Gastrocnemius medialis (tissue), 4 donors: ENCODE data around the gene MT1B.

ENCODE experiments used
- POLR2A ChIP-seq, 2 donors: fragments of 450-650 bp; IDR thresholded peaks; one replicate each; pipeline ENCODE4 v1.6.1; 2017; ENCODE audit warnings: antibody characterized with exemption in 2 of 2, mild to moderate bottlenecking in 2 of 2, moderate library complexity in 2 of 2
- TF ChIP-seq, protein P1 (sequence below), 5 experiments: fragments of 450-650 bp in 3 of 5; fragments of 200-600 bp in 2 of 5; sonication (generic) in 2 of 5; IDR thresholded peaks in 4 of 5; conservative IDR thresholded peaks in 1 of 5; 1 replicate in 4 of 5; 2 replicates in 1 of 5; pipeline ENCODE4 v1.5.1; 2016 to 2019; ENCODE audit warnings: antibody characterized with exemption in 5 of 5, mild to moderate bottlenecking in 3 of 5, moderate library complexity in 3 of 5

DNA sequence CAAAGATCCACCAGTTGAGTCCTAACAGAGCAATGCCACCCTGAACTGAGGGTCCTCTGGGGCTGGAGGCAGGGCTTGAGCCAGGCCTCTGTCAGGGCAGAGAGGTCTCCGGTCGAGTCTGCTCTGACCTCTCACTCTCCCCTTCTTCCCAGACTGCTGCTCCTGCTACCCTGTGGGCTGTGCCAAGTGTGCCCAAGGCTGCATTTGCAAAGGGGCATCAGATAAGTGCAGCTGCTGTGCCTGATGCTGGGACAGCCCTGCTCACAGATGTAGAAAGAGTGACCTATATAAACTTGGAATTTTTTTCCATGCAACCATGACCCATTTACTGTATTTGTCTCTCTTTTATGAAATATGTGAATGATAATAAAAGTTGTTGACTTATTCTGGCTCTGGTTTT is 2.4 kb upstream of the MT1B start:
- no peak for TF ChIP-seq POLR2A (IDR thresholded peaks at IDR 0.05)
- TF ChIP-seq, protein P1, sequence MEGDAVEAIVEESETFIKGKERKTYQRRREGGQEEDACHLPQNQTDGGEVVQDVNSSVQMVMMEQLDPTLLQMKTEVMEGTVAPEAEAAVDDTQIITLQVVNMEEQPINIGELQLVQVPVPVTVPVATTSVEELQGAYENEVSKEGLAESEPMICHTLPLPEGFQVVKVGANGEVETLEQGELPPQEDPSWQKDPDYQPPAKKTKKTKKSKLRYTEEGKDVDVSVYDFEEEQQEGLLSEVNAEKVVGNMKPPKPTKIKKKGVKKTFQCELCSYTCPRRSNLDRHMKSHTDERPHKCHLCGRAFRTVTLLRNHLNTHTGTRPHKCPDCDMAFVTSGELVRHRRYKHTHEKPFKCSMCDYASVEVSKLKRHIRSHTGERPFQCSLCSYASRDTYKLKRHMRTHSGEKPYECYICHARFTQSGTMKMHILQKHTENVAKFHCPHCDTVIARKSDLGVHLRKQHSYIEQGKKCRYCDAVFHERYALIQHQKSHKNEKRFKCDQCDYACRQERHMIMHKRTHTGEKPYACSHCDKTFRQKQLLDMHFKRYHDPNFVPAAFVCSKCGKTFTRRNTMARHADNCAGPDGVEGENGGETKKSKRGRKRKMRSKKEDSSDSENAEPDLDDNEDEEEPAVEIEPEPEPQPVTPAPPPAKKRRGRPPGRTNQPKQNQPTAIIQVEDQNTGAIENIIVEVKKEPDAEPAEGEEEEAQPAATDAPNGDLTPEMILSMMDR (IDR thresholded peaks at IDR 0.05 in 4 of 5, conservative IDR thresholded peaks at IDR 0.05 in 1 of 5), result no peak
